ENCODE results near the gene NXNL1. TPM values are rescaled to one million over a fixed set of nuclear protein-coding genes. Genes with fewer than 3 reads are reported as not detected.
"Not testable (repeated sequence)": the region's sequence is repeated elsewhere in the genome, so short reads cannot be mapped to it uniquely, and the experiment has no call there.

The NXNL1 gene
- total RNA-seq: not detected

- Histone ChIP-seq H3K9me3 (no peaks in the 10 kb centered on the region), H3K4me3 (no peak within 1 kb of the TSS), H3K36me3 (no peaks in the 10 kb centered on the region), H3K27ac (no peak within 1 kb of the TSS), H3K4me1 (replicated peaks) (no peaks in the 10 kb centered on the region), H3K27me3 (replicated peaks; ENCODE audit: insufficient read depth) (peaks cover 2% of the 10 kb centered on the region)
- intact Hi-C loops (cut with DNase I): no loop called here
- DNase-seq (ENCODE audit: low spot score): no peak
- TF ChIP-seq POLR2AphosphoS5 (IDR thresholded peaks at IDR 0.05): no peak
- TF ChIP-seq CTCF (IDR thresholded peaks at IDR 0.05): no peak
- TF ChIP-seq POLR2A (IDR thresholded peaks at IDR 0.05): no peak
- 89% methylated on average over 26 of the region's 26 CpGs for WGBS
These were observed at the start of gene NXNL1 for GRCh38 chr19:17460372-17461230. TSS of gene NXNL1 (minus strand) at chr19:17460926. CDS start at chr19:17460869, 57 bp downstream.

- H3K27ac ChIP-seq; H3K9me3 ChIP-seq; H3K4me3 ChIP-seq; H3K36me3 ChIP-seq; intact Hi-C loops (cut with DNase I); H3K4me1 ChIP-seq (replicated peaks); DNase-seq (ENCODE audit: low spot score); H3K27me3 ChIP-seq (replicated peaks; ENCODE audit: insufficient read depth): not testable (repeated sequence)
- 95% methylated on average over 3 of the region's 3 CpGs for WGBS
These were observed 47.8 kb upstream of the NXNL1 start for GRCh38 chr19:17508558-17508933.

GRCh38 chr19:17506745-17507144, 46.0 kb upstream of the NXNL1 start:
- H3K4me1 ChIP-seq (replicated peaks): no peaks in the 10 kb centered on the region
- intact Hi-C loops (cut with DNase I): no loop called here
- H3K9me3 ChIP-seq: no peaks in the 10 kb centered on the region
- H3K27me3 ChIP-seq (replicated peaks; ENCODE audit: insufficient read depth): no peaks in the 10 kb centered on the region
- no peak for TF ChIP-seq POLR2A (IDR thresholded peaks at IDR 0.05)
- TF ChIP-seq POLR2AphosphoS5 (IDR thresholded peaks at IDR 0.05): no peak
- TF ChIP-seq CTCF (IDR thresholded peaks at IDR 0.05): no peak
- WGBS: 84% methylated on average over 9 of the region's 9 CpGs
- H3K27ac ChIP-seq: no peak overlapping the region
- no peaks in the 10 kb centered on the region for H3K36me3 ChIP-seq
- no peak overlapping the region for H3K4me3 ChIP-seq
- no peak for DNase-seq (ENCODE audit: low spot score)

- intact Hi-C loops (cut with DNase I): no loop called here
- Histone ChIP-seq H3K4me3 (no peak overlapping the region), H3K4me1 (replicated peaks) (no peaks in the 10 kb centered on the region), H3K27ac (no peak overlapping the region), H3K36me3 (no peaks in the 10 kb centered on the region), H3K9me3 (no peaks in the 10 kb centered on the region), H3K27me3 (replicated peaks; ENCODE audit: insufficient read depth) (no peaks in the 10 kb centered on the region)
- 67% methylated on average over 10 of the region's 10 CpGs for WGBS
- no peak for DNase-seq (ENCODE audit: low spot score)
- TF ChIP-seq CTCF (IDR thresholded peaks at IDR 0.05): no peak
- no peak for TF ChIP-seq POLR2A (IDR thresholded peaks at IDR 0.05)
- TF ChIP-seq POLR2AphosphoS5 (IDR thresholded peaks at IDR 0.05): no peak
These were observed 44.5 kb upstream of the NXNL1 start for GRCh38 chr19:17505223-17505622.

- no peak overlapping the region for H3K27ac ChIP-seq
- intact Hi-C loops (cut with DNase I): no loop called here
- TF ChIP-seq POLR2A (IDR thresholded peaks at IDR 0.05) (no peak), POLR2AphosphoS5 (IDR thresholded peaks at IDR 0.05) (no peak), CTCF (IDR thresholded peaks at IDR 0.05) (no peak)
- WGBS: 85% methylated on average over 13 of the region's 13 CpGs
- H3K4me1 ChIP-seq (replicated peaks): no peaks in the 10 kb centered on the region
- H3K36me3 ChIP-seq: no peaks in the 10 kb centered on the region
- DNase-seq (ENCODE audit: low spot score): no peak
- no peaks in the 10 kb centered on the region for H3K9me3 ChIP-seq
- no peaks in the 10 kb centered on the region for H3K27me3 ChIP-seq (replicated peaks; ENCODE audit: insufficient read depth)
- no peak overlapping the region for H3K4me3 ChIP-seq
These were observed 43.7 kb upstream of the NXNL1 start for GRCh38 chr19:17504456-17504855.
